Endothelial cell of umbilical vein (primary cell): ENCODE data around the gene SCYGR1. TPM values are rescaled to one million over a fixed set of nuclear protein-coding genes. Genes with fewer than 3 reads are reported as not detected.

Experiments used
- BruUV-seq: library from RNA; stranded (reverse); fragments of 400-500 nt; replicated peaks from 2 replicates; lab custom pipeline; 2021; lab: Mats Ljungman, UMichigan
- CTCF ChIA-PET: fragments of 300-600, 350-600 bp; sonication (Branson Sonifier 250); formaldehyde crosslinking; loops from one replicate; lab custom pipeline; 2021; ENCODE audit warnings: antibody characterized with exemption, inconsistent platforms; lab: Charles Lee
- POLR2A ChIA-PET: fragments of 300-600, 350-600 bp; sonication (Branson Sonifier 250); formaldehyde crosslinking; loops from one replicate; lab custom pipeline; 2021; ENCODE audit warnings: antibody characterized with exemption, inconsistent platforms; lab: Charles Lee
- DNase-seq: peaks from one replicate; pipeline ENCODE4 v3.0.0-alpha.2; 2011; ENCODE audit warnings: low read depth, low spot score
- FAIRE-seq: peaks from 2 replicates; lab custom pipeline; 2011; peaks lifted over from hg19 to GRCh38; lab: Jason Lieb, UNC
- H2AFZ ChIP-seq: 2 replicates; pipeline ENCODE4 v1.6.0; 2012; ENCODE audit warnings: low read depth, low read length, control low read depth, inconsistent platforms
- H3K27ac ChIP-seq: 2 replicates; pipeline ENCODE4 v1.5.1; 2011; ENCODE audit warnings: low read depth, mild to moderate bottlenecking, control low read depth, low read length, moderate library complexity; ENCODE audit not compliant: insufficient read depth
- H3K27me3 ChIP-seq, 2 experiments: 2 replicates each; pipeline versions ENCODE4 v1.6.0 to v1.6.1; 2011; ENCODE audit warnings: low read length in 2 of 2, mixed read lengths in 1 of 2; ENCODE audit not compliant: control insufficient read depth in 2 of 2, insufficient read depth in 2 of 2
- H3K36me3 ChIP-seq, 2 experiments: 2 replicates in 1 of 2; 3 replicates in 1 of 2; pipeline ENCODE4 v1.5.1; 2011; ENCODE audit warnings: low read length in 2 of 2, mild to moderate bottlenecking in 1 of 2, moderate library complexity in 1 of 2; ENCODE audit not compliant: control insufficient read depth in 2 of 2, insufficient read depth in 2 of 2; ENCODE audit errors: extremely low read depth in 1 of 2
- H3K4me1 ChIP-seq: 3 replicates; pipeline ENCODE4 v1.5.1; 2011; ENCODE audit warnings: mild to moderate bottlenecking, low read length; ENCODE audit not compliant: control insufficient read depth, insufficient read depth; ENCODE audit errors: extremely low read depth
- H3K4me2 ChIP-seq: 2 replicates; pipeline ENCODE4 v1.6.1; 2011; ENCODE audit warnings: low read length, control low read depth, mixed read lengths; ENCODE audit not compliant: insufficient read depth
- H3K4me3 ChIP-seq, 3 experiments: fragments of 200-600 bp in 1 of 3; sonication (generic), shearing (Covaris generic) in 1 of 3; replicated peaks in 1 of 3; 2 replicates each; pipeline ENCODE4 v1.5.1; 2011 to 2016; ENCODE audit warnings: control low read depth in 3 of 3, low read length in 3 of 3, mild to moderate bottlenecking in 2 of 3, inconsistent platforms in 1 of 3, low read depth in 1 of 3, moderate library complexity in 1 of 3; ENCODE audit not compliant: insufficient read depth in 1 of 3
- H3K79me2 ChIP-seq: 2 replicates; pipeline ENCODE4 v1.6.0; 2012; ENCODE audit warnings: low read length, inconsistent platforms; ENCODE audit not compliant: control insufficient read depth, insufficient read depth
- H3K9ac ChIP-seq: replicated peaks from 2 replicates; pipeline ENCODE3; 2011; ENCODE audit warnings: low read length, control low read depth; ENCODE audit not compliant: insufficient read depth; ENCODE audit errors: extremely low read depth
- H3K9me1 ChIP-seq: replicated peaks from 3 replicates; pipeline ENCODE4 v1.6.0; 2011; ENCODE audit warnings: mild to moderate bottlenecking, low read length; ENCODE audit not compliant: control insufficient read depth, insufficient read depth; ENCODE audit errors: extremely low read depth
- H3K9me3 ChIP-seq: replicated peaks from 2 replicates; pipeline ENCODE4 v1.5.1; 2012; ENCODE audit warnings: low read length, inconsistent platforms; ENCODE audit not compliant: control insufficient read depth, insufficient read depth
- H4K20me1 ChIP-seq: replicated peaks from 2 replicates; pipeline ENCODE3; 2011; ENCODE audit warnings: mild to moderate bottlenecking, low read length; ENCODE audit not compliant: control insufficient read depth, insufficient read depth; ENCODE audit errors: extremely low read depth
- FOS ChIP-seq: IDR thresholded peaks from 2 replicates; pipeline ENCODE4 v1.6.1; 2011; ENCODE audit warnings: mild to moderate bottlenecking, low read length, moderate library complexity, borderline replicate concordance; ENCODE audit not compliant: insufficient read depth
- GATA2 ChIP-seq: IDR thresholded peaks from 2 replicates; pipeline ENCODE4 v1.7.0; 2011; ENCODE audit warnings: low read depth, mild to moderate bottlenecking, moderate library complexity, mixed read lengths, low read length; ENCODE audit not compliant: insufficient read length, insufficient read depth
- JUN ChIP-seq: IDR thresholded peaks from 2 replicates; pipeline ENCODE4 v1.6.1; 2011; ENCODE audit warnings: borderline replicate concordance, low read depth; ENCODE audit not compliant: insufficient read length, insufficient read depth
- MYC ChIP-seq: IDR thresholded peaks from one replicate; pipeline ENCODE4 v1.6.1; 2011; ENCODE audit warnings: mild to moderate bottlenecking, low read depth, low read length
- POLR2AphosphoS5 ChIP-seq: IDR thresholded peaks from 2 replicates; pipeline ENCODE4 v1.6.1; 2012; ENCODE audit warnings: low read depth, mild to moderate bottlenecking, control low read depth, low read length, moderate library complexity; ENCODE audit not compliant: insufficient read depth
- dilution Hi-C: fragments of 300-500 bp; cut with MboI; formaldehyde crosslinking; loops from one replicate; pipeline ENCODE4 v1.15.0; 2019; ENCODE audit warnings: low sequenced_read_pairs; ENCODE audit not compliant: extremely low pct_ligation_motif_present
- intact Hi-C: fragments of 100-400 bp; cut with micrococcal nuclease; formaldehyde crosslinking; loops from one replicate; pipeline ENCODE4 v1.10.0; 2022
- polyA plus RNA-seq, 4 experiments: library from polyadenylated mRNA; depleted of rRNA in 3 of 4; stranded (reverse) in 3 of 4; unstranded in 1 of 4; fragments of >200 nt; gene quantifications; 2 replicates each; pipeline versions ENCODE4 v1.2.1 to v1.2.3, GENCODE V29; 2011 to 2012; ENCODE audit warnings: missing spikeins in 1 of 4
- total RNA-seq: library from RNA; stranded (reverse); gene quantifications from 2 replicates; pipeline ENCODE4 v1.2.3, GENCODE V29; 2021
- TF ChIP-seq, protein P1 (sequence below): IDR thresholded peaks from 2 replicates; pipeline ENCODE4 v1.6.1; 2011; ENCODE audit not compliant: insufficient read depth, insufficient read length
- TF ChIP-seq, protein P2 (sequence below), 2 donors: IDR thresholded peaks; 1 replicate in 1 of 2; 2 replicates in 1 of 2; pipeline ENCODE4 v1.5.1; 2011; ENCODE audit warnings: low read length in 2 of 2, mild to moderate bottlenecking in 2 of 2, moderate library complexity in 2 of 2, control low read depth in 1 of 2, inconsistent platforms in 1 of 2, low read depth in 1 of 2; ENCODE audit not compliant: insufficient read depth in 1 of 2; ENCODE audit errors: extremely low read depth in 1 of 2

The SCYGR1 gene
- total and polyA plus RNA-seq, 2 donors (not counting 3 experiments of a cell fraction or from before 2014, with no cell fraction given): not detected

DNA sequence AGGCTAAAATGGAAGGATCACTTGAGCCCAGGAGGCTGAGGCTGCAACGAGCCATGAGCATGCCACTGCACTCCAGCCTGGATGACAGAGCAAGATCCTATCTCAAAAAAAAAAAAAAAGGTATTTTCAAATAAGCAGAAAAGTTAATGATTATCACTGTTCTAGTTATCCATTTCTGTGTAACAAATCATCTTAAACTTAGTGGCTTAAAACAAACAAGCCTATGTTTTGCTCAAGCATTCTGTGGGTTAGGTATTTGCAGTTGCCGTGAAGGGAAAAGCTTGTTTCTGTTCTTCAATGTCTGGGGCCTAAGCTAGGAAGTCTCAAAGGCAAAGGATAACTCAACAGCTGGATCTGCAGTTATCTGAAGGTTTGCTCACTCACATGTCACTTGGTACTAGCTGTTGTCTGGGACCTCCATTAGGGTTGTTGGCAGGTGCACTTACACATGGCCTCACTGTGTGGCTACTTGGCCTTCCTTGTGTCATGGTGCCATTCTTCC is 48.6 kb downstream of the SCYGR1 start:
- dilution Hi-C loops: no loop called here
- H2AFZ ChIP-seq: no peak overlapping the region
- H3K36me3 ChIP-seq: peaks cover 3% of the 10 kb centered on the region in 2 experiments
- H3K9ac ChIP-seq: no peak overlapping the region
- POLR2A ChIA-PET: no interaction called here
- H3K4me2 ChIP-seq: no peak overlapping the region
- CTCF ChIA-PET: no interaction called here
- FAIRE-seq: peak; percentile 48
- H3K4me1 ChIP-seq: no peaks in the 10 kb centered on the region
- BruUV-seq: no TSS peak
- H3K27ac ChIP-seq: no peak overlapping the region
- H3K9me1 ChIP-seq: no peaks in the 10 kb centered on the region
- H3K79me2 ChIP-seq: no peaks in the 10 kb centered on the region
- DNase-seq: no peak
- H3K9me3 ChIP-seq: no peaks in the 10 kb centered on the region
- H3K4me3 ChIP-seq: no peak overlapping the region
- H3K27me3 ChIP-seq: no peaks in the 10 kb centered on the region
- H4K20me1 ChIP-seq: no peaks in the 10 kb centered on the region
- TF ChIP-seq, protein P1, sequence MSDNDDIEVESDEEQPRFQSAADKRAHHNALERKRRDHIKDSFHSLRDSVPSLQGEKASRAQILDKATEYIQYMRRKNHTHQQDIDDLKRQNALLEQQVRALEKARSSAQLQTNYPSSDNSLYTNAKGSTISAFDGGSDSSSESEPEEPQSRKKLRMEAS: no peak
- TF ChIP-seq MYC: no peak
- TF ChIP-seq POLR2AphosphoS5: no peak
- TF ChIP-seq FOS: no peak
- TF ChIP-seq JUN: no peak
- TF ChIP-seq GATA2: no peak
- TF ChIP-seq, protein P2, sequence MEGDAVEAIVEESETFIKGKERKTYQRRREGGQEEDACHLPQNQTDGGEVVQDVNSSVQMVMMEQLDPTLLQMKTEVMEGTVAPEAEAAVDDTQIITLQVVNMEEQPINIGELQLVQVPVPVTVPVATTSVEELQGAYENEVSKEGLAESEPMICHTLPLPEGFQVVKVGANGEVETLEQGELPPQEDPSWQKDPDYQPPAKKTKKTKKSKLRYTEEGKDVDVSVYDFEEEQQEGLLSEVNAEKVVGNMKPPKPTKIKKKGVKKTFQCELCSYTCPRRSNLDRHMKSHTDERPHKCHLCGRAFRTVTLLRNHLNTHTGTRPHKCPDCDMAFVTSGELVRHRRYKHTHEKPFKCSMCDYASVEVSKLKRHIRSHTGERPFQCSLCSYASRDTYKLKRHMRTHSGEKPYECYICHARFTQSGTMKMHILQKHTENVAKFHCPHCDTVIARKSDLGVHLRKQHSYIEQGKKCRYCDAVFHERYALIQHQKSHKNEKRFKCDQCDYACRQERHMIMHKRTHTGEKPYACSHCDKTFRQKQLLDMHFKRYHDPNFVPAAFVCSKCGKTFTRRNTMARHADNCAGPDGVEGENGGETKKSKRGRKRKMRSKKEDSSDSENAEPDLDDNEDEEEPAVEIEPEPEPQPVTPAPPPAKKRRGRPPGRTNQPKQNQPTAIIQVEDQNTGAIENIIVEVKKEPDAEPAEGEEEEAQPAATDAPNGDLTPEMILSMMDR (IDR thresholded peaks at IDR 0.05; ENCODE audit: extremely low read depth in 1 of 2, insufficient read depth in 1 of 2, low read depth in 1 of 2, low read length in 2 of 2): no peak
- intact Hi-C loops: no loop called here

Other genes starting within 250 kb of the SCYGR1 start
- not detected in 2 replicates for gene COL4A4, start 223.7 kb downstream of the SCYGR1 start, total RNA-seq
- not detected in 2 replicates for gene COL4A4, start 223.7 kb downstream of the SCYGR1 start, polyA plus RNA-seq
- gene COL4A3, start 223.3 kb downstream of the SCYGR1 start, total RNA-seq: not detected in 2 replicates
- gene COL4A3, start 223.3 kb downstream of the SCYGR1 start, polyA plus RNA-seq: not detected in 2 replicates
- gene MFF, start 62.7 kb downstream of the SCYGR1 start, total RNA-seq: 60.4 and 65.1 TPM in 2 replicates
- gene MFF, start 62.7 kb downstream of the SCYGR1 start, polyA plus RNA-seq: 32.9 and 36.3 TPM in 2 replicates
- gene TM4SF20, start 8.6 kb downstream of the SCYGR1 start, total RNA-seq: not detected in 2 replicates
- gene TM4SF20, start 8.6 kb downstream of the SCYGR1 start, polyA plus RNA-seq: not detected in 2 replicates
- gene AGFG1, start 84.2 kb upstream of the SCYGR1 start, total RNA-seq: 69.2 and 87.9 TPM in 2 replicates
- 106 and 118 TPM in 2 replicates for gene AGFG1, start 84.2 kb upstream of the SCYGR1 start, polyA plus RNA-seq
- gene SCYGR2, start 210.9 kb upstream of the SCYGR1 start, total RNA-seq: not detected in 2 replicates
- gene SCYGR2, start 210.9 kb upstream of the SCYGR1 start, polyA plus RNA-seq: not detected in 2 replicates
- gene SCYGR3, start 226.9 kb upstream of the SCYGR1 start, total RNA-seq: not detected in 2 replicates
- not detected in 2 replicates for gene SCYGR3, start 226.9 kb upstream of the SCYGR1 start, polyA plus RNA-seq
- gene SCYGR4, start 229.5 kb upstream of the SCYGR1 start, total RNA-seq: not detected in 2 replicates
- gene SCYGR4, start 229.5 kb upstream of the SCYGR1 start, polyA plus RNA-seq: not detected in 2 replicates